Tongue (tissue), 2 donors: ENCODE data around the gene CLDN22. TPM values are rescaled to one million over a fixed set of nuclear protein-coding genes. Genes with fewer than 3 reads are reported as not detected.

Source experiments
- DNase-seq: peaks from one replicate; pipeline ENCODE4 v3.0.0-alpha.2; 2015
- total RNA-seq: library from RNA; depleted of rRNA; stranded (reverse); fragments of >200 nt; gene quantifications from one replicate; pipeline ENCODE4 v1.2.3, GENCODE V29; 2014

Gene CLDN22
- total RNA-seq, 1 donor from 2014 or later: 0.31 TPM

DNA sequence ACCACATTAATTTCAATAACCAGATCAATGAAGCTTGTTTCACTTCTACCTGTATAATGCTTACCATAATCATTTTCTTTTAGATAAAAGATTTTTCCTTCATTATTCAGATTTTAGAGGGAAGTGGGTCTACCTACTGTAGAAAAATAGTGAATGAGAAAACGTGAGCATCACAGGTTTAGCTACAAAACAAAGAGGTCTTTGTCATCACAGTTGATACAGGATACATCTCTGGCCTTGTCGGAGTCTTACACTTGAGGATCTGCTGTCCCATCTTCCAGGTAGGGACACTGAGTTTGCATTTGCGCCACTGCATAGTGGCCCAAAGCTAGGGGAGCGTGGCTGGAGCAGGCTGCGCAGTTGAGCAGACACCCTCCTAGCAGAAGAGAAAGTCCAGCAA is 1.4 kb upstream of the CLDN22 start:
- no peak for DNase-seq

DNA sequence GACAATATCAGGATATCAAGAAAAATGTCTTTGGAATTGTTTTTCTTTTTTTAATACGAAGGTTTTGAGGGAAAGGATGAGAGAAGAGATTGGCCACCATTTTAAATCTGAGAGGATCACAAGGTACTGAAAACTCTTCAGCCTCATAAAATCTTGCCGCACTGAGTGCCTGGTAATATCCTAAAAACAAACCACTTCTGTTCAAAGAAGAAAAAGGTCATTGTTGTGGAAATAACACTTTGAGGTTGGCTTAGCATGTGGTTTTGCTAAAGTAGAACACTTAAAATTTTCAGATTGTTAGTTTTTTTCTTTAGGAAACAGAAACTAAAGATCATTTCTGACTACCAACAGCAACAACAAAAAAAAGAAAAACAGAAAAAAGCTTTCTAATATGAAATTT is 1.0 kb upstream of the CLDN22 start:
- DNase-seq: no peak

DNA sequence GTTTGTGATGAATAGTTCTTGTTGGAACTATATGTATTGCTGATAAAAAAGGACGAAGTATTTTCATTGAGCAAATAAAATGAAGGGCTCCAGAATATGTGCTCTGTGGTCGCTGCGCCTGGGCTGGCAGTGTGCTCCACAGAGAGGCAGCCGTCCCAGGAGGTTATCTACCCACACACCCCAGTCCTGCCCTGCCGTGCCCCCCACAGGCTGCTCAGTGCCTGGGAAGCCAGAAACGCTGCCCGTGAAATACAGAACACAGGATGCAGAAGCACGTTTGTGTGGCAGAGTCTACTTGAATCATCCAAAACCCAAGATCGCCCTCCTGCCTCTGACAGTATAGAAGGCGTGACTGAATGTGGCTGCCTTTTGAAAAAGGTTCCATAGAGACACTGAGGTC is 1.4 kb downstream of the CLDN22 start:
- no peak for DNase-seq

DNA sequence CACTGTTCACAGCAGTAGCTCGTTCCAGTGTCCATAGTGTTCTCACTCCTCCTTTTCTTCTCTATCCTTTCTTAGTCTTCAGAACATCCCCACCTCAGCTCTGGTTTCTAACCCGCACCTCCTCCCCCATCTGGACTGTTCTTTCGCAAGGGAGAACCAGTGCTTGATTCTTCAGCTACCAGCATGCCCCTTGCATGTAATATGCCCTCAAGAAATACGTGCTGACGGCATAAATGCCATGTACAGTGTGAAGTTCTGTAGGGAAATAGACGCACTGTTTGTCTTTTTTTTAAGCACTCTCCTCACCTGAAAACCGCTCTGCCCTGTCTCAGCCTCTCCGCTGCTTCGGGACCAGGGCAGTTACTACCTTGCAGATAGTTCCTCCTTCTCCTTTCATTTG is 5.3 kb downstream of the CLDN22 start:
- DNase-seq: no peak

DNA sequence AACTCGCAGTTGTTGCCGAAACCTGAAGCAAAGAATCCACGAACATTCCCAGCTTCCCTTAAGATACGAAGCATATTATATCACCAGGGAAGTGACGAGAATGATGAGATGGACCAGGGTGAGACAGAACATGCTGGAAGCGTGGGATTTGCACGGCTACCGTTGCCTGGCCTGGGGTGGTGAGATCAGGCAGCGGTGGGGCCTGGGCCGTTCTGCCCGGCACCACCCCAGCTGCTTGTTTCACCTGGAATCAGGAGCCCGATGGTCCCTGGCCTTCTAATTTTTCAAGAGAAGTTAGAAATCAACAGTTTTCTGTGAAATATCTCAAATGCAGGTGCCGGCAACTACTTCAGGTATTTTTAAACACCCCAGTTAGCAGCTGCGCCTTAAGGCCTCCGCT is 5.7 kb downstream of the CLDN22 start:
- DNase-seq: no peak

DNA sequence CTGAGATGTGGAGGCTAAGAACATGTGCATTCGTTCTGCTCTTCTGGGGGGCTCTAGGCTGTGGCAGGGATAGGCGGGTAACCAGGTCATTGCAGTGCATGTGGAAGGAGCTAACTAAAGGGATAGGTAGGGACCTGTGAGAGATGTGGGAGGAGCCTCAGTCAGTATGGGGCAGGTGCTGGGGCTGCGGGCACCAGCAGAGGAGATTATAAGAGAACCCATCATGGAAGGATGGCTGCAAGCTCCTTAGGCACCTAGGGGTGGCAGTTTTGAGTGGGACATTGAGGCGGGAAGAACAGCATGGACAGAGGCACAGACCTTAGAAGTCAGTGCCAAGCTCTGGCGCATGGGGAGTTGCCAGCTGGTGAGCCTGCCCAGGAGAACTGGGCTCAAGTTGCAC is 7.2 kb downstream of the CLDN22 start:
- no peak for DNase-seq

DNA sequence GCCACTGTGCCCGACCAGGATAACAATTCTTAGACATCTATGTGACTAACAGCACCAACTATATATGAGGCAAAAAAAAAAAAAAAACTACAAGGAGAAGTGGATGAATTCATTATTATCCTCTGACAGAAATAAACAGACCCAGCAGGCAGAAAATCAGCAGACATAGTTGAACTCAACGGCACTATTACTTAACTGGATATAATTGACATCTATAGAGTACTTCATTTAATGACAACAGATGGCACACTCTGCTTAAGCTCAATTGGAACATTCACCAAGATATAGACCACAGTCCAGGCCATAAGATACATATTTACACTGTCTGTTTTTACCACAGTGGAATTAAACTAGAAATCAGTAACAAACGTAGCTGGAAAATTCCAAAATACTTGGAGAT is 13.3 kb downstream of the CLDN22 start:
- DNase-seq: no peak

DNA sequence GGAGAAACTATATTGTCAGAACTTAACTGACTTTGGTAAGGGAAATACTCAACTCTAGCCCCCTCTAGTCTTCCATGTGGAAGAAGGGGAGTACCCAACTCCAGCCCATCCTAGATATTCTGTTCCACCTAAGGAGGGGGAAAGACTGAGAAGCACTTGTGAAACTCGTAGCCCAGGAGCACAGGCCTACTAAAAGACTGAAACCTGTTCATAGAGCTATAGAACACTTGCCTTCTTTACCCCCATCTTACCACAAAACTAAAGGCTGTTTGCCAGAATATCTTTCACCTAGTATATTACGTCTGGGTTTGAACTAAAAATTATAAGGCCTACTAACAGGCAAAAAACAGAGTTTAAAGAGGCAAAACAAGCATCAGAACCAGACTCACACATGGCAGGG is 15.5 kb downstream of the CLDN22 start:
- DNase-seq: no peak

DNA sequence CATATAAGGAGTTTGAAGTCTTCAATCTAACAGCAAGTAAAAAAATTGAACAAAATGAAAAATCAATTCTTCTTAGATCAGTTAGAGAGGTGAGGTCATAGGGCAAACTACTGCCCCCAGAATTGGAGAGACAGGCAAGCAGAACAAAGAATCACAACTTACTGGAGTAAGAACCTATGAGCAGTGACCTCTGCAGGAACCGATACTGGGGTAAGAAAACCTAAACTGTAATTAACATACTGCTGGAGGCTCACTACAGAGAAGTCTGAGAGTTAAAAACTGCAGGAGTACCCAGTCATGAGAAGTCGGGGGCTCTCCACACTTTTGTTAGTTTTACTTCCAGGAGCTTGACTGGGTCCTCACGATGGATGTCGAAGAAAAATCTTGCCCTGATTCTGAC is 16.0 kb downstream of the CLDN22 start:
- no peak for DNase-seq

DNA sequence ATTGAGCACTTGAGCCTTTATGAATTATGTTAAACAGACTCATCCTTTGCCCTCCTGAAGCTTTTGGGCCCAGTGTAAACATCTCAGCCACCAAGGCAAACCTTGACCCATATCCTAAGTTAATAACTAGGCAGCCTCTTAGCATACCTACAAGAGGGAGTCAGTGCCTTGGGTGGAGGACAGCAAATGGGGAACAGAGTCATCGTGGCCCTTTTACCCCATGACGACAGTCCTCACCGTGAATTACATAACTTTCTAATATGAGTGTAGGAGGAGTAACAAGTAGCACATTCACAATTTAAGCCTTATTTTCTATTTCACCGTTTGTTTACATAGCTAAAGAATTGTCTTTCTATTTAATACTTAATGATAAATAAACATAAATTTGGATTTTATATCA is 16.8 kb downstream of the CLDN22 start:
- DNase-seq: no peak

DNA sequence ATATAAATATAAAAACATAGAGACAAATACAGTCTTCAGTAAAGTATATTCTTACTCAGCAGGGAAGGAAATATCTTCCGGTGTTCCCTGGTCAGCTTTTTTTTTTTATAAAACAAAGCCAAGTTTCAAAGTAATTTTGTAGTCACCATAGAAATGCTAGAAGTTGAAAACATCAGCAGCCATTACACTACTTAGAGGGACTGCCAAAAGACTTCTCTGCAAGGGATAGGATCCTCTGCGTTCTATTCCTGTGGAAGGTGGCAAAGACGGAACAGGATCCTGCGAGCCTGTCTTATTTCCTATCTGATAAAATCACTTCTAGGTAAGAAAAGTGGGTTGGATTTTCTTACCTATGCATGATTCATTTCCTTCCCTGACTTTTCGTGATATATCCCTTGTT is 19.4 kb downstream of the CLDN22 start:
- no peak for DNase-seq

DNA sequence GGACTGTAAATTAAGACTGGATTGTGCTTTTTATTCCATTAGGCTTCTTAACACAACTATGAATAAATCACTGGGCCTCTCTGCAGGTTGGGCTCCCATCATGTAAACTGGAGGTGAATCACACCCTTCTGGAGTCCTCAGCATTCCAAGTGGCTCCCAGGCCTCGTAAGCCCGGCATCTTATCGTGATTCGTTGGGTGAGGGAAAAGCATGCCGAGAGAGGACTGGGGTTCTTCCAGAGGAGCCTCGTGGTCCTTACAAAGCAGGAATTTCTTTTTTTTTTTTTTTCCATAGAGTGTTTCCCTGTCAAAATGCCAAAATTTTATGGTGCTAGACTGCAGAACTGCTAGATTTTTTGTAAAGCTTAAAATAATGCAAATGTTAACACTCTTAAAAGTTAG is 20.0 kb downstream of the CLDN22 start:
- DNase-seq: no peak

DNA sequence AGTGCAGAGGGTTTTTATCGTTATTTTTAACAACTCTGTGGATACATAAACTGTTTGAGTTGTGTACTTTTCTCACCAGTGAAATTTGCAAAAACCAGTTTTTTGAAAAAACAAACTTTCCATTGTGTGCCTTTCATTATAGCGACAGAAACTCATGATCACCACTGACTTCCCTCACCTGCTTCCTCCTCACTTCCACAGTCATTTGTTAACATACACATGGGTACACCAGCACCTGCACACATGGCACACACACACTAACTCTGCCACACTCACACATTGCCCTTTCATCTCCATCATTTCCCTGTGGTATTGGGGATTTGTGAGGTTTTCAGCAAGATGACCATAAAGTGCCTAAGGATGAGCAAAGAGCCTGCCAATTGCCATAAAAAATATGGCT is 20.6 kb downstream of the CLDN22 start:
- DNase-seq: no peak

DNA sequence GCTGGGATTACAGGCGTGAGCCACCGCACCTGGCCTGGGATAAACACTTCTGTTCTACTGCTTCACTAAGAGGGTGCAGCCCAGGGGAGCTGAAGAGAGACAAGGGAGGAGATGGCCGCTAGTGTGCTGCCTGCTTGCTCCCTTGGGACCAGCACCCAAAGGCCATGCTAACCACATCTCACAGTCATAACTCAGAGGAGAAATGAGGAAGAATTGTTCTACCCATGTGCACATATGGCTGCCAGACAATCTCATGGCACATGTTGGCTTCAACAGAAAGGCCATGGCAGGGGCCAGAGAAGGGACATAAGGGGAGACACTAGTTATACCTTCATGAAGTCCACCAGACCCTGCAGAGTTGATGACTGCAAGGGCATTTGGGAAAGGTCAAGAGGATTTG is 22.4 kb downstream of the CLDN22 start:
- DNase-seq: no peak

DNA sequence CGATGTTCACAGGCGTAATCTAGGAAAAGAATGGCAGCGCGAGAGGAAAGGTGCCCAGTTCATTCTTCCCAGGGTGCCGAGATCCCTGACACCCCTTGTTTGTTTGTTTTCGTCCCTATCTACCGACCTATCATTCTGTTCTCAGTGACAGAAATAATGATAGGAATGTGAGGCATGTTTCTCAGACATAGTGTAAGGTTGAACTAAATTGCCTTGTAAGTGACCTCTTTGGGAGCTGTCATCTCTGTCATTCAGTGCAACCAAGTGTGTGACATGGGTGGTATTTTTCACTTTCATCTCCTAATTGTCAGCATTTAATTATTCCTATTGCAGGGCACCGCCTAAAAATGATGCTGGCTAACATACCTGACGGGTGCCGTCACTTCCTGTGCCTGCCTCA is 24.4 kb downstream of the CLDN22 start:
- no peak for DNase-seq

DNA sequence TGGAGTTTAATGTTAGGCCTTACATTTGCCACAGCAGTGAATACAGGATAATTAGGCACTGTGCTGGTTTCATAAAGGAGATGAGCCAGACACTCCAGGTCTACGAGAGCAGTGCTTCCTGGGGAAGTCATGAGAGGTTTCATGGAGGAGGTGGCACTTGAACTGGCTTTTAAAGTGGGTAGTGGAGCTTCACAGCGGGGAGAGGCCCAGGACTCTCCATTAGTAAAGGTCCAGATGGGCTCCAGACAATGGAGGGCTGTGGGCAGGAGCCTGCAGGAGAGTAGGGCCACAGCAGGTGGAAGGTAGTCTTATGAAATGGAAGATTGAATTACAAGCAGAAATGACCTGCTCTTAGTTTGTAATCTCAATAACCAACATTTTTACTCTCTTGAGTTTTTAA is 29.0 kb downstream of the CLDN22 start:
- no peak for DNase-seq

DNA sequence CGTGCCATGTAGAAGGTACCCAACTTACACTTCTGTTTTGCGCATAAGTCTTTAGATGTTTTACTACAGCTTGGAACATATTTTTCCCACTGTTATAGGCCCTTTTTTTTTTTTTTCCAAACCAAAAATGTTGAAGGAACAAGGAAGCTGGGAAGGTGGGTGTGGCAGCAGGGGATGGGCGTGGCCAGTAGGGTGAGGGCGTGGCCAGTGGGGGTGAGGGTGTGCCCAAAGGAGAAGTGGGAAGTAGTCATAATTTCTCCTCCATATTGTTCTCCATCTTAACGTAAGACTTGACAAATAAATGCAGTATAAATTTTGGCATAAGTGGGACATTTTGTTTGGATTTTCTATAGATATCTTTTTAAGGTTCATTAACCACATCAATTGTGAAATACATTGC is 30.4 kb downstream of the CLDN22 start:
- no peak for DNase-seq

DNA sequence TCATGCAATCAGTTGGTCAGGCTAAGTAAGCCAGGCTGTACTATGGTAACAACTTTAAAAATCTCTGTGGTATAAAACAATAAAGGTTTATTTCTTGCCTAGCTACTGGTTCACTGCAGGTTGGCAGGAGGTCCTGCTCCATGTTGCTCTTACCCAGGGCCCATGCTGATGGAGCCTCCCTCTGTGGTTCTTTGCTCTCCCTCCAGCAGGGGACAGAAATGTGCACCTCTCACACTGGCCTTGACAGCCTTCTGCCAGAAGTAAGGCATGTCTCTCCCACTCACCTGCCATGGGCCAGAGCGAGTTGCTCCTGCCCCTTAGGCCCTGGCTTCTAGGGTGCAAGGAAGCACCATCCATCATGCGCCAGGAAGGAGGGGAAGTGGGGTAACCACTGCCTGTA is 31.1 kb downstream of the CLDN22 start:
- no peak for DNase-seq

DNA sequence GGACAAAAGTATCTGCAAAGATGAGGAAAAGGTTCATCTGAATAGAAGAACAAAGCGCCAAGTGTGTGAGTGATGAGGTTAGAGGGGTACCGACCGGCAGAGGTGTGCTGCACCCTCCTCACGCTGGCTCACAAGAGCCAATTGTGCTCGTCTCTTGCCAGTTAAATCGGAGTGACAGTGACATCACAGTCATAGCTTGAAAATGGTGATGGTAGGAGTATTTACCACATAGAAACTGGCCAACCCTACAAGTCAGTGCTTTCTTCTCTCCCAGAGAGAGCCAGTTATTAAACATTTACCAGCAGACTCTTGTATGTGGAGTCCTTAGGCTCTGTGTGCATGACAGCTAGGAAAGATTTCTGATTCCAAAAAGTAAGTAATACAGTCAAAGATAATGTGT is 32.4 kb downstream of the CLDN22 start:
- DNase-seq: no peak

DNA sequence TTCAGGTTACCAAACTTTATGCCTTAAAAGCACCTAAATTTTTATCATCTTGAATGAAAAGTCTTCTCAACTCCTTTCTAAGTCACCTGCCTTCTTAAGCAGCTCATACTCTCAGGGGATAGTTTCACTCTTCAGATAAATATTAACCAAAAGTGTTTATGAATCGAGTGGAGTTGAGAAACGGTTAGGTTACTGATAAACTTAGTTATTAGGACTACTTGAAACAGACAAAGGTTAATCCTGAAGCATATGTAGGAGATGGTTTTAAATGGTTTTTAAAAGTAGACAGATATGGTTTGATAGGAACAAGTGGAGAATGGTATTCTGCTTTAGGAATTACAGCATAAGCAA is 32.8 kb downstream of the CLDN22 start:
- no peak for DNase-seq

DNA sequence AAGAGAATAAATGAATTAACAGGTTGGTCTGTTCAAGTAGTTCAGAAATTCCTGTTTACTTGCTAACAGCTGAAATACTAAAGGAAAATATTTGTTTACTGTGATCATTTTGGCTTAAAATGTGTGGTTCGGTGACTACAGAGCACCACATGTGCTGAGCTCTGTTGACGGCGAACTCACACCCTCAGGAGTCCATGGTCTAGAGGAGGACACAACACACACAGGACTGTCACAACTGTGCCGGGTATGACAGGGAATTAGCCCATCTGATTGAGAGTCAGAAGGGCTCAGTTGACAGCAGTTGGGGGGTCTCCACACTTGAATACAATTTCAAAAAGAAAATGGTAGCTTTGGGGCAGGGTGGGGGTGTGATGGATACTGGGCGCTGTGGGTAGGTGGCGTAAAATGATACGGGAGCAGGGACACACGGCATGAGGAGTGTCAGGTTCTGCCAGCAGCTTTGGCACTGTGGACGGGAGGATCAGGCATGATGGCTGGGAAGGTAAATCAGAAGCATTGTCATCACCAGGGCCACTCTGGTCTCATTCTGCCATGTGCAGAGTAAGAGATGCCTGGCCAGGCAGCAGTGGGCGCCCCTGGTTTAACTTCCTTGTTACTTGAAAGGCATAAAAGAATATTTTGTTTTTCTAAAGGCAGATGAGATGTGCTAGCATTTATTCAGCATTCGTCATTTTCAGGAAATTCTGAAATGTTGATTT is 33.3 kb downstream of the CLDN22 start:
- DNase-seq: no peak

DNA sequence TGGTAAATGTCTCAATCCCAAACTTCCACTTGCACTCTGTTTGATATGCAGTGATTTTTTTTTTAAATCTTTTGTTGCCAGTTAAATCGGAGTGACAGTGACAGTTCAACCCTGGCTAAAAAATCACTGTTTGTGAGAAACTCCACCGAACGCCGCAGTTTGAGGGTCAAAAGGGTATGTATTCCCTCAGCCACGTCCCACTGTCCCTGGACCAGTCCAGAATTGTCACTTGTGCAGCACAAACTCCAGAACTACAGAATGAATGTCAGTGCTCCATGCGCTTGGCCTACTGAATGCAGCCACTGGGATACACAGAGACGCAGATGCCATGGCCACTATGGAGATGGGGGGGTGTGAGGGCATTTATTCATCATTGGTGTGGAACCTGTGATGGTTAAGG is 34.2 kb downstream of the CLDN22 start:
- no peak for DNase-seq

DNA sequence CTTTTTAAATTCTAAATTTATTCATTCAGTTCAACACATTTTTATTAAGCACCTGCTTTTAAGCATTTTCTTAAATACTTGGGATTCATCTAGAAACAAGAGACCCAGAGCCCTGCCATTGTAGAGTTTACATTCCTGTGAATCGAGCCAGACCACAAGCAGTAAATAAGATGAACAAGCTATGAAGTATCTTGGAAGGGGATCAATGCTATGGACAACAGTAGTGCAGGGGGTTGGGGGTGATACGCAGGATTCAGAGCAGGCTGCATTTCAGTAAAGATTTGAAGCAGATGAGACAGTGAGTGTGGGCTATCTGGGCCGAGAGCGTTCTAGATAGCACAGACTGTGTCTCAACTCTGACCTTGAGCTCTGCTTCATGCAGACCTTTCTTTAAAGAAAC is 35.1 kb downstream of the CLDN22 start:
- DNase-seq: no peak

DNA sequence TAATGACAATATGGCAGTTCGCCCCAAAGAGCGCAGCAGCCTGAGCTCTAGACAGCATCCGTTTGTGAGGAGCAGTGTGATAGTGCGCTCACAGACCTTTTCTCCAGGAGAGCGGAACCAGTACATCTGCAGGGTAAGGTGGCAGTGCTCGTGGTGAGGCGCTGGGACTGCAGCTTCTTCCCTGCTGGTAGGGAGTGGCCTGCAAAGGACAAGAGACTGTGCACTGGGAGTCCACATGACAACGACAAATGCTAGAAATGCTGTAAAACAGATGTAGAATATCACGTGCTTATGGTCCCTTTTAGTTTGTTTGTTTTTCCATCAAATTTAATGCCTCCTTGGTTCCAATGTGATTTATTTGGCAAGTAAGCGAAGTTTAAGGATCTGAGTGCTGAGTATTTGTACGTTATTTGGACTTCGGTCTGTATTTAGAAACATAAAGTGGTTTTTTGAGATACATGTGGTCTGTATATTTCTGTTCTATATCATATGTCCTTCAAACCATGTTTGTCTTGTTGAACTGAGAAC is 35.8 kb downstream of the CLDN22 start:
- no peak for DNase-seq

DNA sequence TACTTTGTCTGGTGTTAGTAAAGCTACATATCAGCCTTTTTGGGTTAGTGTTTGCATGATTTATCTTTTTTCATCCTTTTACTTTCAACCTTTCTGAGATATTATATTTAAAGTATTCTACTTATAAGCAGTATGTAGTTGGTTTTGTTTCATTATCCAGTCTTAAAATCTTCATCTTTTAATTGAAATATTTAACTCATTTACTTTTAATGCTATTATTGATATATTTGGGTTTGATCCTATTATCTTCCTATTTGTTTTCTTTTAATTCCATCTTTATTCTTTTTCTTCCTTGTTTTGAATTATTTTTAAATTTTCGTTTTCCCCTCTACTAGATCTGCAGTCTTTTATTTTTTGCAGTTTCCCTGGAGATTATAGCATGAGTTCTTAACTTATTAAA is 44.0 kb downstream of the CLDN22 start:
- no peak for DNase-seq
